H1 (cell line): ENCODE measurements around the gene LTN1. TPM values are rescaled to one million over a fixed set of nuclear protein-coding genes. Genes with fewer than 3 reads are reported as not detected.

Experiments used
- CTCF ChIA-PET: fragments of 300-600 bp; sonication (Branson Sonifier 250); formaldehyde crosslinking; loops from one replicate; lab custom pipeline; 2021; ENCODE audit not compliant: partially characterized antibody; lab: Charles Lee
- POLR2A ChIA-PET: fragments of 300-600 bp; sonication (Branson Sonifier 250); formaldehyde crosslinking; loops from one replicate; lab custom pipeline; 2021; ENCODE audit warnings: inconsistent platforms; ENCODE audit not compliant: partially characterized antibody; lab: Charles Lee
- DNase-seq, 2 experiments: peaks; one replicate each; pipeline versions ENCODE4 v3.0.0 to v3.0.0-alpha.2; 2010 to 2022; ENCODE audit warnings: low spot score in 2 of 2, low read depth in 1 of 2, mixed read lengths in 1 of 2
- FAIRE-seq: peaks from 2 replicates; lab custom pipeline; 2011; peaks lifted over from hg19 to GRCh38; lab: Jason Lieb, UNC
- H2AFZ ChIP-seq: 2 replicates; pipeline ENCODE4 v1.8.1; 2012; ENCODE audit warnings: low read length, inconsistent platforms
- H2AK5ac ChIP-seq: 2 replicates; pipeline ENCODE4 v1.6.1; 2013; ENCODE audit warnings: low read depth, low read length
- H2BK120ac ChIP-seq: replicated peaks from 2 replicates; pipeline ENCODE3; 2013; ENCODE audit warnings: low read depth, low read length, inconsistent platforms
- H2BK12ac ChIP-seq: 2 replicates; pipeline ENCODE4 v1.6.1; 2013; ENCODE audit warnings: low read depth, low read length
- H2BK15ac ChIP-seq: 2 replicates; pipeline ENCODE4 v1.6.1; 2013; ENCODE audit warnings: low read length
- H2BK20ac ChIP-seq: 2 replicates; pipeline ENCODE4 v1.6.1; 2013; ENCODE audit warnings: low read length
- H2BK5ac ChIP-seq: 2 replicates; pipeline ENCODE4 v1.6.1; 2013; ENCODE audit warnings: low read depth, low read length
- H3K14ac ChIP-seq: 2 replicates; pipeline ENCODE4 v1.6.1; 2013; ENCODE audit warnings: inconsistent platforms; ENCODE audit not compliant: insufficient read length
- H3K18ac ChIP-seq: 2 replicates; pipeline ENCODE4 v1.6.1; 2013; ENCODE audit warnings: low read length; ENCODE audit errors: extremely low read depth
- H3K23ac ChIP-seq: 2 replicates; pipeline ENCODE4 v1.6.1; 2013; ENCODE audit warnings: inconsistent platforms; ENCODE audit not compliant: insufficient read length
- H3K23me2 ChIP-seq: 2 replicates; pipeline ENCODE4 v1.6.1; 2013; ENCODE audit warnings: low read depth, low read length
- H3K27ac ChIP-seq: 2 replicates; pipeline ENCODE4 v1.6.1; 2011; ENCODE audit warnings: low read depth, low read length, inconsistent platforms
- H3K27me3 ChIP-seq, 4 experiments: replicated peaks in 1 of 4; 1 replicate in 1 of 4; 2 replicates in 3 of 4; pipeline versions ENCODE4 v1.6.1 to v1.8.1; 2011 to 2013; ENCODE audit warnings: low read length in 3 of 4, mild to moderate bottlenecking in 3 of 4, inconsistent platforms in 2 of 4, mixed read lengths in 2 of 4, moderate library complexity in 1 of 4; ENCODE audit not compliant: control insufficient read depth in 3 of 4, insufficient read depth in 3 of 4; ENCODE audit errors: extremely low read depth in 1 of 4
- H3K36me3 ChIP-seq, 4 experiments: 2 replicates each; pipeline versions ENCODE4 v1.6.1 to v1.8.1; 2011 to 2013; ENCODE audit warnings: mild to moderate bottlenecking in 4 of 4, low read length in 3 of 4, moderate library complexity in 2 of 4, control low read depth in 1 of 4, inconsistent platforms in 1 of 4; ENCODE audit not compliant: insufficient read depth in 4 of 4, control insufficient read depth in 2 of 4
- H3K4ac ChIP-seq: replicated peaks from 2 replicates; pipeline ENCODE3; 2013; ENCODE audit warnings: low read length, low read depth, mixed read lengths, inconsistent platforms; ENCODE audit not compliant: insufficient read length
- H3K4me1 ChIP-seq, 4 experiments: replicated peaks in 1 of 4; 1 replicate in 1 of 4; 2 replicates in 3 of 4; pipeline versions ENCODE4 v1.6.1 to v1.8.1; 2011 to 2013; ENCODE audit warnings: low read length in 3 of 4, inconsistent platforms in 2 of 4, mixed read lengths in 1 of 4; ENCODE audit not compliant: insufficient read depth in 4 of 4, control insufficient read depth in 3 of 4
- H3K4me2 ChIP-seq, 2 experiments: 2 replicates each; pipeline versions ENCODE4 v1.6.1 to v1.8.1; 2011 to 2013; ENCODE audit warnings: low read depth in 2 of 2, low read length in 2 of 2, control low read depth in 1 of 2, inconsistent platforms in 1 of 2, mild to moderate bottlenecking in 1 of 2; ENCODE audit not compliant: insufficient read depth in 1 of 2
- H3K4me3 ChIP-seq, 4 experiments: fragments of 200-600, 300-600 bp in 1 of 4; sonication (generic), shearing (Covaris generic), sonication (Bioruptor Twin) in 1 of 4; 2 replicates each; pipeline versions ENCODE4 v1.5.1 to v1.8.1; 2011 to 2016; ENCODE audit warnings: low read length in 4 of 4, low read depth in 3 of 4, control low read depth in 2 of 4, inconsistent platforms in 2 of 4, mild to moderate bottlenecking in 2 of 4, mixed read lengths in 1 of 4, moderate library complexity in 1 of 4; ENCODE audit not compliant: insufficient read depth in 2 of 4; ENCODE audit errors: extremely low read depth in 1 of 4
- H3K56ac ChIP-seq: replicated peaks from 2 replicates; pipeline ENCODE3; 2013; ENCODE audit warnings: low read depth, mild to moderate bottlenecking, mixed read lengths, low read length, inconsistent platforms; ENCODE audit not compliant: insufficient read length
- H3K79me1 ChIP-seq: 2 replicates; pipeline ENCODE4 v1.6.1; 2013; ENCODE audit warnings: low read depth, low read length, control low read depth
- H3K79me2 ChIP-seq, 2 experiments: 2 replicates each; pipeline versions ENCODE4 v1.6.1 to v1.8.1; 2012 to 2013; ENCODE audit warnings: low read length in 2 of 2, mild to moderate bottlenecking in 2 of 2, inconsistent platforms in 1 of 2; ENCODE audit not compliant: insufficient read depth in 2 of 2, control insufficient read depth in 1 of 2
- H3K9ac ChIP-seq, 4 experiments: replicated peaks in 1 of 4; 1 replicate in 1 of 4; 2 replicates in 3 of 4; pipeline versions ENCODE4 v1.6.1 to v1.8.1; 2011 to 2013; ENCODE audit warnings: low read depth in 3 of 4, low read length in 3 of 4, control low read depth in 2 of 4, mild to moderate bottlenecking in 2 of 4, moderate library complexity in 2 of 4, inconsistent platforms in 1 of 4; ENCODE audit errors: extremely low read depth in 1 of 4
- H3K9me3 ChIP-seq, 2 experiments: 2 replicates each; pipeline versions ENCODE4 v1.6.1 to v1.8.1; 2012 to 2013; ENCODE audit warnings: mild to moderate bottlenecking in 2 of 2, moderate library complexity in 2 of 2, control low read depth in 1 of 2, inconsistent platforms in 1 of 2, low read depth in 1 of 2, low read length in 1 of 2, mixed read lengths in 1 of 2; ENCODE audit not compliant: insufficient read depth in 2 of 2
- H4K20me1 ChIP-seq, 2 experiments: replicated peaks in 1 of 2; 2 replicates each; pipeline versions ENCODE3 to v1.8.1; 2011 to 2013; ENCODE audit warnings: inconsistent platforms in 2 of 2, low read length in 2 of 2, mild to moderate bottlenecking in 1 of 2; ENCODE audit not compliant: insufficient read depth in 2 of 2, control insufficient read depth in 1 of 2
- H4K5ac ChIP-seq: 2 replicates; pipeline ENCODE4 v1.6.1; 2013; ENCODE audit warnings: low read length, low read depth, mixed read lengths, inconsistent platforms; ENCODE audit not compliant: insufficient read length
- H4K8ac ChIP-seq: 2 replicates; pipeline ENCODE4 v1.8.0; 2013; ENCODE audit warnings: mild to moderate bottlenecking, moderate library complexity, low read length, inconsistent platforms; ENCODE audit not compliant: insufficient read depth; ENCODE audit errors: extremely low read depth
- H4K91ac ChIP-seq: replicated peaks from 2 replicates; pipeline ENCODE3; 2013; ENCODE audit warnings: low read length, mixed read lengths, inconsistent platforms; ENCODE audit not compliant: insufficient read length
- EGR1 ChIP-seq: IDR thresholded peaks from 2 replicates; pipeline ENCODE4 v1.6.1; 2011; ENCODE audit warnings: low read depth, low read length, borderline replicate concordance
- SIX5 ChIP-seq: IDR thresholded peaks from 2 replicates; pipeline ENCODE4 v1.6.1; 2011; ENCODE audit warnings: mild to moderate bottlenecking, low read depth, low read length
- TCF12 ChIP-seq: IDR thresholded peaks from 2 replicates; pipeline ENCODE4 v1.6.1; 2011; ENCODE audit warnings: low read depth, mild to moderate bottlenecking, low read length
- WGBS, 2 experiments: shearing (Covaris generic) in 1 of 2; methylation state at CpG; one replicate each; pipeline versions ENCODE4 v1.1.6 to v1.1.7; 2013 to 2015; ENCODE audit warnings: low lambda C conversion rate in 2 of 2, mixed read lengths in 2 of 2, inconsistent platforms in 1 of 2, low coverage in 1 of 2, missing lambda C conversion rate in 1 of 2; ENCODE audit not compliant: insufficient replicate concordance in 2 of 2, insufficient coverage in 1 of 2, insufficient read length in 1 of 2; ENCODE audit errors: extremely low coverage in 1 of 2, missing lambda C conversion rate in 1 of 2; 5-methylcytosine and 5-hydroxymethylcytosine counted together
- polyA plus RNA-seq, 7 experiments: library from polyadenylated mRNA; depleted of rRNA in 3 of 7; stranded (reverse) in 5 of 7; unstranded in 2 of 7; fragments of >200 nt in 5 of 7; fragments of 200-250 nt in 2 of 7; gene quantifications; 1 replicate in 5 of 7; 2 replicates in 1 of 7; 4 replicates in 1 of 7; pipeline versions ENCODE4 v1.2.1 to v1.2.3, GENCODE V29; 2011 to 2013; ENCODE audit warnings: missing spikeins in 2 of 7, mixed read lengths in 2 of 7
- total RNA-seq: library from RNA; stranded (reverse); fragmentation: NEBNext Ultra II Directional; extraction: Animal tissue kit (Norgen Biotek cat#: 25700); gene quantifications from 2 replicates; pipeline ENCODE4 v1.2.1, GENCODE V29; 2021
- TF ChIP-seq, protein P1 (sequence below): IDR thresholded peaks from 2 replicates; pipeline ENCODE4 v1.6.1; 2012; ENCODE audit warnings: low read length, inconsistent platforms
- TF ChIP-seq, protein P2 (sequence below): IDR thresholded peaks from 2 replicates; pipeline ENCODE4 v1.6.1; 2011; ENCODE audit warnings: low read length, improper control_type of control experiment

The LTN1 gene
- total and polyA plus RNA-seq, 2 of the 8 experiments (the other 6 are each of a cell fraction or from before 2014, with no cell fraction given), result 3.2 to 23.5 TPM

DNA sequence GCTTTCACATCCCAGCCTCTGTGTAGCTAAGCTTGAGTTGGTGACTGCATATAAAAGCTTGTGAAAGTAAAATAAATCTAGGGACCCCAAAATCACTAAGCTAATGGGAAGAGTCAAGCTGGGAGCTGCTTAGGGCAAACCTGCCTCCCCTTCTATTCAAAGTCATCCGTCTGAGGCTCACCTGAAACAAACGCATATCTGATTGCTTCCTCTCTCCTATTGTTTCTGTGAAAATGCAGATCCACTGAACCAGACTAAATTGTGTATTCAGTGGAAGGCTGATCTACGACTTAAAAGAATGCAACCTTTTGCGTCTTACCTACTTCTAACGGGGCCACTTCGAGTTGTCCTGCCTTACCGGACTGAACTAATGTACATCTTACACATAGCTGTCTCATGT is 70.3 kb downstream of the LTN1 start:
- Histone ChIP-seq H3K23me2 (no peaks in the 10 kb centered on the region), H3K23ac (no peak overlapping the region), H2AK5ac (no peak overlapping the region), H4K5ac (no peak overlapping the region), H3K27ac (no peak overlapping the region), H3K4me1 (peaks cover 1 to 6% (median 4%) of the 10 kb centered on the region in 4 experiments; a peak in 4 of 7 replicates), H4K8ac (no peak overlapping the region), H3K27me3 (no peaks in the 10 kb centered on the region), H4K20me1 (no peaks in the 10 kb centered on the region), H3K4me2 (peak overlapping the region; percentile 40 to 65; a peak in 3 of 4 replicates), H3K4me3 (no peak overlapping the region), H3K14ac (no peak overlapping the region), H2BK15ac (no peak overlapping the region), H3K79me1 (no peaks in the 10 kb centered on the region), H3K79me2 (no peaks in the 10 kb centered on the region), H2BK20ac (no peak overlapping the region), H2BK120ac (no peak overlapping the region), H2AFZ (no peak overlapping the region), H3K56ac (no peak overlapping the region), H3K9me3 (no peaks in the 10 kb centered on the region), H2BK5ac (peak overlapping the region; percentile 54; the same call in 1 of the 2 replicates), H2BK12ac (peak overlapping the region; percentile 46; the same call in 1 of the 2 replicates), H3K18ac (no peak overlapping the region), H3K9ac (peak overlapping the region in 1 of 4 experiments; percentile 21; a peak in 1 of 7 replicates), H3K4ac (no peak overlapping the region), H4K91ac (no peak overlapping the region), H3K36me3 (no peaks in the 10 kb centered on the region)
- FAIRE-seq (no peak), DNase-seq (peak; percentile 23 to 44)
- 50% methylated on average over 7 of the region's 7 CpGs; no CpG with 5 or more reads in 1 of the 2 experiments for WGBS, 2 experiments
- ChIA-PET CTCF (interaction anchor here (1.7 kb wide), 1 partner anchor 177 kb away, joined by 6 read pairs; no protein-coding TSS in a partner anchor), POLR2A (interaction anchor here (1.3 to 1.9 kb wide), 2 partner anchors 9 to 58 kb away, joined by 4 to 7 read pairs; no protein-coding TSS in a partner anchor)
- TF ChIP-seq, protein P1, sequence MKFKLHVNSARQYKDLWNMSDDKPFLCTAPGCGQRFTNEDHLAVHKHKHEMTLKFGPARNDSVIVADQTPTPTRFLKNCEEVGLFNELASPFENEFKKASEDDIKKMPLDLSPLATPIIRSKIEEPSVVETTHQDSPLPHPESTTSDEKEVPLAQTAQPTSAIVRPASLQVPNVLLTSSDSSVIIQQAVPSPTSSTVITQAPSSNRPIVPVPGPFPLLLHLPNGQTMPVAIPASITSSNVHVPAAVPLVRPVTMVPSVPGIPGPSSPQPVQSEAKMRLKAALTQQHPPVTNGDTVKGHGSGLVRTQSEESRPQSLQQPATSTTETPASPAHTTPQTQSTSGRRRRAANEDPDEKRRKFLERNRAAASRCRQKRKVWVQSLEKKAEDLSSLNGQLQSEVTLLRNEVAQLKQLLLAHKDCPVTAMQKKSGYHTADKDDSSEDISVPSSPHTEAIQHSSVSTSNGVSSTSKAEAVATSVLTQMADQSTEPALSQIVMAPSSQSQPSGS, result no peak
- TF ChIP-seq, protein P2, sequence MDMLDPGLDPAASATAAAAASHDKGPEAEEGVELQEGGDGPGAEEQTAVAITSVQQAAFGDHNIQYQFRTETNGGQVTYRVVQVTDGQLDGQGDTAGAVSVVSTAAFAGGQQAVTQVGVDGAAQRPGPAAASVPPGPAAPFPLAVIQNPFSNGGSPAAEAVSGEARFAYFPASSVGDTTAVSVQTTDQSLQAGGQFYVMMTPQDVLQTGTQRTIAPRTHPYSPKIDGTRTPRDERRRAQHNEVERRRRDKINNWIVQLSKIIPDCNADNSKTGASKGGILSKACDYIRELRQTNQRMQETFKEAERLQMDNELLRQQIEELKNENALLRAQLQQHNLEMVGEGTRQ, result no peak
- TF ChIP-seq TCF12 (no peak), SIX5 (no peak), EGR1 (no peak)
